GM19452 (cell line): ENCODE results near the gene PRRC2C.
A peak's percentile ranks its signal among the peaks of the same experiment; 100 is the strongest.
"Not testable (repeated sequence)": the region's sequence is repeated elsewhere in the genome, so short reads cannot be mapped to it uniquely, and the experiment has no call there.

Experiments used
- ATAC-seq: cut with Tn5 transposase; IDR thresholded peaks from one replicate; pipeline ENCODE4 v1.9.1; 2021; ENCODE audit not compliant: unreplicated experiment

Gene PRRC2C

DNA sequence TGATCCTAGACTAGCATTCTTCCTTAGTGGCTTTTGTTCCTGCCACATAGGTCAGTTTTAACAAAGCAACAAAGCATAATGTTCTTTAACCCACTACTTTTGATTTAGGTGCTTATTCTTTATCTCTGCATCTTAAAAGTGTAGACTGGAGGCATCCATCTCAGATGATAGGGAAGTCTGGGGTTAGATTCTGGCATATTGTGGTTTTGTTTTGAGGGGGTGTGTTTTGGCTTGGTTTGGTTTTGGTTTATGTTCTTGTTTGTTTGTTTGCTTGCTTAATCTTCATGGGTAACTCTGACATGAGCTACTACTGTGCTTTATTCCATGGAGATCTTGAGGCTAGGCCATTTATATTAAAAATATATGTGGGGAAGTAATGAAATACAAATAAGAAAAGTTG is 96.4 kb downstream of the PRRC2C start:
- no peak for ATAC-seq

DNA sequence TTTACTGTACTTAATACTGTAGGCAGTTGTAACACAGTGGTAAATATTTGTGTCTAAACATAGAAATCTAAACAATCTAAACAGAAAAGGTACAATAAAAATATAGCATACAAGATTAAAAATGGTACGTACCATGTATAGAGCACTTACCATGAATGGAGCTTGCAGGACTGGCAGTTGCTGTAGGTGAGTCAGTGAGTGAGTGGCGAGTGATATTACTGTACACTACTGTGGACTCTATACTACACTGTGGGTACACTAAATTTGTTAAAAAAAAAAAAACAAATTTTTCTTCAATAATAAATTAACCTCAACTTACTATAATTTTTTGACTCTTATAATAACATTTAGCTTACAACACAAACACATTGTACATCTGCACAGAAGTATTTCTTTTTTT is 97.3 kb downstream of the PRRC2C start:
- ATAC-seq, result no peak

DNA sequence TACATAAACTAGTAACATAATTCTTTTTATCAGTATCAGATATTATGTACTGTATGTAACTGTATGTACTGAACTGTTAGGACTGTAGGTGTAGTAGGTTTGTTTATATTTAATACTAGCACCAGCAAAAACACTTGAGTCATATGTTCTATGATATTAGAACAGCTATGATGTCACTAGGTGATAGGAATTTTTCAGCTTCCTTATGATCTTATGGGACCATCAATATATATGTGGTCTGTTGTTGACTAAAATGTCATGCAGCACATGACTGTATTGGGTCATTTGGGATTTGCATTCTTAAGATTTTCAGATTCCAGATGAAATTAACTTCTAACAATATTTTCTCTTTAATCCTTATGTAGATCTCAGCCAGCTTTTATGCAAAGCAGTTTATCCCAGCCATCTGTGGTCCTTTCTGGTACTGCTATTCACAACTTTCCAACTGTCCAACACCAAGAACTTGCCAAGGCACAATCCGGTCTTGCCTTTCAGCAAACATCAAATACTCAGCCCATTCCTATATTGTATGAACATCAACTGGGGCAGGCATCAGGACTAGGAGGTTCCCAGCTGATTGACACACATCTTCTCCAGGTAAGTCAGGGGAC is 98.4 kb downstream of the PRRC2C start:
- ATAC-seq, result no peak

DNA sequence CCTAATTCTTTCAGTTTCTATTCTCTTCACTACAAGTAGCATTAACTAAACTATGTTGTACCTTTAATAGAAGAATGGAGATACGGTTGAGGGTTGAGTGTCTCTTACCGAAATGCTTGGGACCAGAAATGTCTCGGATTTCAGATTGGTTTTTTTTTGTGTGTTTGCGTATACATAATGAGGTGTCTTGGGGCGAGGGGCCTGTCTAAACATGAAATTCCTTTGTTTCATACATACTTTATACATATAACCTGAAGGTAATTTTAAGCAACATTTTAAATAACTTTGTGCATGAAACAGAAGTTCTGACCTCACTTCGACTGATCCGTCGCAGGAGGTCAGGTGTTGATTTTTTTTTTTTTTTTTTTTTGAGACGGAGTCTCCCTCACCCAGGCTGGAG is 100.4 kb downstream of the PRRC2C start:
- ATAC-seq, result no peak

DNA sequence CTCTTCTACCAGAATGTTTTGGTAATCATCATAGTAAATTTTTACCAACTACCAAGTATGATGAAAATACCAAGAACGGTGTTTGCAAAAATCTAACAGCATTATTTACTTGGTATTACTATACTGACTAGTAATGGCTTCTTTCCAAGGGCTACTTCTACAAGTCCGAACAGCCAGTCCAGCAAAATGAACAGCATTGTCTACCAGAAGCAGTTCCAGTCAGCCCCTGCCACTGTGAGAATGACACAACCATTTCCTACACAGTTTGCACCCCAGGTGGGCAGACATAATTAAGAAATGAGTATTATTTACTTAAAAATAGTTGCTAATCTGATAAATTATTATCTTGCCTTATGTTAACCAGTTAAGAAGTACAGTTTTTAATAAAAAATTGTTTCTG is 102.9 kb downstream of the PRRC2C start:
- no peak for ATAC-seq

DNA sequence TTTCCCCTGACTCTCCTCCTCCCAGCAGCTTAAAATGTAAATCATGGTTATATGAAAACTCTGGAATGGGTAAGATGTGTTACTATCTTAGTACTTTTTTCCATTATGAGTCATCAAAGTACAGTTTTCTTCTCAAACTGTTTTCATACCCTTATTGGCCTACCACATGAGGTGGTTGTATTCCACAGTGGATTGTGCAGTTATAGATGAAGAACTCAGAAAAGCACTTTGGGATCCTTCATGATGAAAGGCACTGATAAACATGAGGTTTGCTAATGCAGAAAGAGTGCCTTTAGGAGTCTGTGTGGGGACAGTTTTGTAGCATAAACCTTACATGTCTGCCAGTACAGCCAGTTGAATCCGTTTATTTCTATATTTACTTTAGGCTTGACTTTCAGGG is 104.7 kb downstream of the PRRC2C start:
- no peak for ATAC-seq

DNA sequence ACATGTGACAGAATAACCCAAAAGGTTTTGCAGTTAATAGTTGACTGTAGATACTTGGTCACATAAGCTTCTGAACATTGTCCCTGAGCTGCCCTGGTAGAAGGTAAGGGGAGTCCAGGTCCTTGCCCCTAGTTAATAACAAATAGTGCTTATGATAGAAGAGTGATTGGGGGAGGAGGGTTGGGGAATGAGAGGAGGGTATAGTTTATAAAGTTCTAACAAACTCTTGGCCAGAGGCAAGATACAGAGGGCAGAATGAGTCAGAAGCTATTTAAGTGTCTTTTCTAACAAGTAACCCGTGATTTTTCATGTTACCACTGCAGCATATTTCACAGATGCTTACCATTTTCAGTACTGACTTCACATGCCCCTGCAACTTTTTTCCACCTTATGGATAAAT is 110.0 kb downstream of the PRRC2C start:
- ATAC-seq, result no peak

DNA sequence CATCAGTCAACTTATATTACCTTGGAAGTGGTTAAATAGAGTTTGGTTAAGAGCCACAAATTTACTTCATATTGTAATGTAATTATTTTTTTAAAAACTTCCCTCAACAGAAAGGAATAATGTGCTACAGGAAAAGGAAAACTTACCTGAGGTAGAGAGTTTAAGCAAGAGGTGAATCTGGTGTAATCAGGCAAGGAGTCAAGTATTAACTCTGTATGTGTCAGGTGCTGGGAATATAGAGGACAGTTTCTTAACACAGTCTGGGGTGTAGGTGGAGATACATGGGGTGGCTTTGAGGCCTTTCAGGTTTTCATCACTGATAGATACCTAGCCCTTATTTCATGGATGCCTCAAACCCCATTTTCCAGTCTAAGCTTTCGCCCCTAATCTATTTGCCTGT is 110.8 kb downstream of the PRRC2C start:
- no peak for ATAC-seq

DNA sequence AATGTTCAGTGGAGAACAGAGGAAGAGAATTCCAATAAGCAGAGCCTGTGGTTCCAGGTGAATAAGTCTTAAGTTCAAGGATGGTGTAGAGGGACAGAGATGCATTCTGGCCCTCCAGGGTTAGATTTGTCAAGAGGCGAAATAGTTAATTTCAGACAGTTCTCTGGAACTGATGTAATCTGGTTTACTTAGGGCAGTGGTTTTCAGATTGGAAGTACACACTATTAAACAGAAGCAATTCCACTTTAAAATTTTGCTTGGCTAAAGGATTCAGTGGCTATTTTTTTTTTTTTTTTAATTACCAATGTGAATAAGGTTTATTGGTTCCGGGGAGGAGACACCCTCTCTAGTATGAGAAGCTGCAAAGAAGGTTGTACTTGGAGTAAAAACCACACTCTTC is 111.4 kb downstream of the PRRC2C start:
- ATAC-seq, result no peak

DNA sequence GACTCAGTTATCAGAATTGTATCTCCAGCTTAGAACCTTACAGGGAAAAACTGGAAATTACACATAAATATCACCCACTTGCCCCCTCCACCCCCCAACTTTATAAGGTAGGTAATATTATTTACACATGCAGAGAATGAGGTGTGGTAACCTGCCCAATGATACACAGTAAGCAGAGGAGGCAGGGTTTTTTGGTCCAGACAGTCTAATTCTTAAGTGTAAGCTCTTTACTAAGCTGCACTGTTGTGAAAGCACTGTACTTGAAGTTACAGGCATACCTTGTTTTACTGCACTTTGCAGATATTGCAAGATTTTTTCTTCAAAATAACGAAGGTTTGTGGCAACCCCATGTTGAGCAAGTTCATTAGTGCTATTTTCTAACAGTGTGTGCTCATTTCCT is 111.9 kb downstream of the PRRC2C start:
- no peak for ATAC-seq

DNA sequence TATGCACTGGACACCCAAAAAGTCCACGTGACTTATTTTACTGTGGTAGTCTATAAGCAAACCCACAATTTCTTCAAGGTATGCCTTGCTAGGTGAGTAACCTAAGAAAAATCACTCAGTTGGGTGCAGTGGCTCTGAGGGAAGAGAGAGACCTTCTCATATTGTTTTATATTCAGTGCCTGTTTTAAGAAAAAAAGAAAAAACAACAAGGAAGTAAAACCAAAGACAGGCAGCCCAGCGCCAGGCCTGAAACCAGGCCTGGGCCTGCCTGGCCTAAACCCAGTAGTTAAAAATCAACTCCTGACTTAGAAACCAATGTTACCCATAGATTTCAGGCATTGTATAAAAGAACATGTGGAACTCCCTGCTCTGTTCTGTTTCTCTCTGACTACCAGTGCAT is 115.0 kb downstream of the PRRC2C start:
- peak; percentile 58 for ATAC-seq

DNA sequence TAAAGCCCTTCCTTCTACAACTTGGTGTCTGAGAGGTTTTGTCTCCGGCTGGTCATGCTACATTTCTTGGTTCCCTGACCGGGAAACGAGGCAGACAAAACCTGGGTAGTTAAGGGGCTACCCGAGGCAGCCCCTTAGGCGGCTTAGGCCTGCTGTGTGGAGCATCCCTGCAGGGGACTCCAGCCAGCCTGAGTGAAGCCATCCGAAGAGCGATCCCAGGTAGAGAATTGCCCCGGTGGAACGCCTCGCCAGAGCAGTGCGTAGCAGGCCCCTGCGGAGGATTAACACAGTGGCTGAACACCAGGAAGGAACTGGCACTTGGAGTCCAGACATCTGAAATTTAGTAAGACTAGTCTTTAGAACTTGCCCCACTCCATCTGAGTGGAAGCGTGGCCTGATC is 115.5 kb downstream of the PRRC2C start:
- ATAC-seq, result no peak

DNA sequence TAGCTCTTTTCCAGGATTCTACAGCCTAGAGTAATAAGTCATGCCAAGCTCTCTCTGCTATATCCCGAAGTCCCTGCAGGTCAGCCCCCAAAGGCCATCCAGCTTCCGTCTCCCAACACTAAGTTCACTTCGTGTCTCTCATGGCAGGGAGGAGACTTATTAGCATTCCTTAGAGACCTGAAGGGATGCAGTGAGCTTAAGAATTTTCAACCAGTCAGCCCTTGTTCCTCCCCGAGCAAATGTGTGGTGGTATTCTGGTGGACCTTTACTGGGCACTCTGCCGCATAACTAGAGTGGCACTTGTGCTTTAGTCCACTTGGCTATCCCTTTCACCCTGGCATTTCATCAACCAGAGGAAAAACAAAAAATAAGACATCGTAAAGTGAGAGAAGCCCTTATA is 117.7 kb downstream of the PRRC2C start:
- not testable (repeated sequence) for ATAC-seq

DNA sequence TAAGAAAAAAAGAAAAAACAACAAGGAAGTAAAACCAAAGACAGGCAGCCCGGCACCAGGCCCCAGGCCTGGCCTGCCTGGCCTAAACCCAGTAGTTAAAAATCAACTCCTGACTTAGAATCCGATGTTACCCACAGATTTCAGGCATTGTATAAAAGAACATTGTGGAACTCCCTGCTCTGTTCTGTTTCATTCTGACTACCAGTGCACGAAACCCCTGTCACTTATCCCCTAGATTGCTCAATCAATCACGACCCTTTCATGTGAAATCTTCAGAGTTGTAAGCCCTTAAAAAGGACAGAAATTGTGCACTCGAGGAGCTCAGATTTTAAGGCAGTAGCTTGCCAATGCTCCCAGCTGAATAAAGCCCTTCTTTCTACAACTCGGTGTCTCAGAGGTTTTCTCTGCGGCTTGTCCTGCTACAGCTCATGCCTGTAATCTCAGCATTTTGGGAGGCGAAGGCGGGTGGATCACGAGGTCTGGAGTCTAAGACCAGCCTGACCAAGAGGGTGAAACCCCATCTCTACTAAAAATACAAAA is 121.1 kb downstream of the PRRC2C start:
- ATAC-seq, result peak; percentile 53

DNA sequence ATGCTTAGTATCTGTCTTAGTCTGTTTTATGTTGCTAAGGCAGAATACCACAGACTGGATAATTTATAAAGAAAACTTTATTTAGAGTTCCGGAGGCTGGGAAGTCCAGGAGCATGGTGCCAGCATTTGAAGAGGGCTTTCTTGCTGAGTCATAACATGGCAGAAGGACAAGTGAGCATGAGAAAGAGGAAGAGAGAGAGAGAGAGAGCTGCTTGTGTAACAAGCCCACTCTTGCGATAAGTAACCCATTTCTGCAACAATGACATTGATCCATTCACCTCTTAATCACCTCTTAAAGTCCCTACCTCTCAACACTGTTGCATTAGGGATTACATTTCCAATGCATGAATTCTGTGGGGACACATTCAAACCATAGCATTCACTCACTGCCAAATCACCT is 125.1 kb downstream of the PRRC2C start:
- peak; percentile 45 for ATAC-seq

DNA sequence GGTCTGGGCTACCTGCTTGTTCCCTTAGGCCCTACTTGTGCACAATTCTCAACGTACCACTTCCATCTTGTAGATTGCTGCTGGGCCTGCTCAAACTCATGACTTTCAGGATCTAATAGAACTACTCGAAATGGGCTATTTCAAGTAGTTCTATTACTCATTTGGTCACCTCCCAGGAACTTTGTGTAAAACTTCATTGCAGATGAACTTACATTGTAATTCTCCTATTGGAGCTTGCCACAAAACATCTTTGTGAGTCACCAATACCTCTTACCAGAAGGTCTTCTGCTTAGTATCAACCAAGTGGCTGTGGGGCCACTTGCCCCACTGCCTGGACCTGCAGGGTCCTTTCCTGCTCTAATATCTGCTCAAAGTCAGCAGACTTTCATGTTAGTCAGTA is 126.0 kb downstream of the PRRC2C start:
- no peak for ATAC-seq

DNA sequence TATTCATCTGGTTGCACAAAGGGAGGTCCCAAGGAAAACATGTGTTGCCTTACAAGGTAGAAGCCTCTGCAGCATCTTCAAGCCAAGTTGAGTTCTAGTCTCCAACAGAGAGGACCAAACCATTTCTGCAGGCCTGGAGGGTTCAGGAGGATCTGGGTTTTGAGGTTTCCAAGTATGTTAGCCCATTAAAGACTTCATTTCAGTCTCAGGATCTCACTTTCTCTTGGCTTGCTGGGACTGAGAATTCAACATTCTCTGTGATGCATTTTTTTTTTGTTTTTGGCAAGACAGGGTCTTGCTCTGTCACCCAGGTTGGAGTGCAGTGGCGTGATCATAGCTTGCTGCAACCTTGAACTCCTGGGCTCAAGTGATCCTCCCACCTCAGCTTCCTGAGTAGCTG is 128.0 kb downstream of the PRRC2C start:
- no peak for ATAC-seq

DNA sequence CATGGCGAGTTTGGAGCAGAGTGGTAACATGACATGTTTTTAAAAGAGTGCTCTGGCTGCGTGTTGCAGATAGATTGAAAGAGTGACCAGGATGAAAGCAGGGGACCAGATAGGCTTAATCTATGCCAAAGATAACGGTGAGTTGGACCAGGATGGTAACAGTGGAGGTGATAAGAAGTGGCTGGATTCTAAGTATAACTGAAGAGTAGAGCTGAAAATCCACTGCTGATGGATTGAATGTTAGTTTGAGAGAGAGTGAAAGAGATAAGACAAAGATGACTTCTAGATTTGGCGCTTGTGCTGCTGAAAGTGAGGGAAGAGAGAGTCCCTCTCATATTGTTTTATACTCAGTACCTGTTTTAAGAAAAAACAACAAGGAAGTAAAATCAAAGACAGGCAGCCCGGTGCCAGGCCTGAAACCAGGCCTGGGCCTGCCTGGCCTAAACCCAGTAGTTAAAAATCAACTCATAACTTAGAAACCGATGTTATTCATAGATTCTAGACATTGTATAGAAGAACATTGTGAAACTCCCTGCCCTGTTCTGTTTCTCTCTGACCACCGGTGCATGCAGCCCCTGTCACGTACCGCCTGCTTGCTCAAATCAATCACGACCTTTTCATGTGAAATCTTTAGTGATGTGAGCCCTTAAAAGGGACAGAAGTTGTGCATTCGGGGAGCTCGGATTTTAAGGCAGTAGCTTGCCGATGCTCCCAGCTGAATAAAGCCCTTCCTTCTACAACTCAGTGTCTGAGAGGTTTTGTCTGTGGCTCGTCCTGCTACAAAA is 130.0 kb downstream of the PRRC2C start:
- ATAC-seq, result peak; percentile 39

DNA sequence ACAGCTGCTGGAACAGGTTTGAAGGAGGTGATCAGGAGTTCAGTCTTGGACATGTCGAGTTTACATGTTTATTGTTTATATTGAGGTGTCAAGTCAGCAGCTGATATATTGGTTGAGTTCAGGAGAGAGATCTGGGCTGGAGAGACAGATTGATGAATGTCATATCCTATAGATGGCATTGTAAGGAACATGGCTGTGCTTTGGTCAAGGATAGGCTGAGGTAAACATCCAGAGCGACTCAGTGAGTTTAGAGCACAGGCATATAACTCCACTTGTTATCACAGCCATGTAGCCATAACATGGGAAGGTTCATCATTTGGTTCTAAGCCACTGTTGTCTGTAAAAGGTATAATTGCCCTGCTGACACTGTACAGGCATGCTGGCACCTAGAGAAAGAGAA is 131.3 kb downstream of the PRRC2C start:
- no peak for ATAC-seq

DNA sequence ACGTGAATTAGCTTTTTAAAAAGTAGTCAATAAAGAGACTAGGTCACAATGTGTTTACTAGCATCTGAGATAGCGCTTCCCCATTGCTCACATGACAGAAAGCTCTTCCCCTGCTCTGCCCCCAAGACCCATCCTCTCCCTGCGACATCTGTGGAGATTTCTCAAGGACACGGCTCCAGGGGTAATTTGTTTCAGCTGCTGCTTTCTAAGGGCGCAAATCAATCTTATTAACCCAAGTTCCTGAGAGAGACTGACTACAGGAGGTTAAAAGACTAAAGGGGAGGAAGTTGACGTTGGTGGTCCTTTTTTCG is 136.8 kb downstream of the PRRC2C start, which contains the start of gene MYOCOS:
Gene MYOCOS, plus strand, starts transcription at position 92 of the 311 bp plus-strand sequence. CDS start 1,641 bp downstream, outside the sequence.
- ATAC-seq, result no peak

DNA sequence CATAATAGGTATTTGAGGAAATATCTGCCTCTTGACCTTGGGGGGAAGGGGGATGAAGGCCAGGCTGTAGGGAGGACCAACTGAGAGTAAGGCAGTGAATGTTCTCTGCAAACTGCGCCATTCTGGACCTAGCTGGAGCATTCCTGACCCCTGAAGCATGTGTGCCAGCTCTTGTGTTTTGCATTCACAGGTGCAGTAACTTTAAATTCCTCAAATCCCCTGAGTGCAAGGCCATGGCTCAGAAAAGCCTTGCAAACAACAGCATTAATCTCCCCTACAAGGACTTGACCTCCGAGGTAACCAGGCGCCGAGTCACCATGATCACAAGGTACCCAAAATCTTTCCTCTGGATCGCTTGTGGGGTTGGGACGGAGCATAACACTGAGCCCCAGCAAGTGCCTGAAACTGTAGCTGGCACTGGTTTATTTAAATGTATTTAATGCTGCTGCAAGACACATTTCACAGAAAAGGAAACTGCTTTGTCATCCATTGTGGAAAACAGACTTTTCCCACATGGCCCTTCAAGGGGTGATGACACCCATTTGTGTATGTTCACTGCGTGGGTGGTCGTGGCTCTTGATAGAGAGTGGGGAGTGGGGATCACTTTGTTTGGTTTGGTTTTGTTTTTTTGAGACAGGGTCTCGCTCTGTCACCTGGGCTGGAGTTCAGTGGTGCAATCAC is 138.5 kb downstream of the PRRC2C start:
- no peak for ATAC-seq

DNA sequence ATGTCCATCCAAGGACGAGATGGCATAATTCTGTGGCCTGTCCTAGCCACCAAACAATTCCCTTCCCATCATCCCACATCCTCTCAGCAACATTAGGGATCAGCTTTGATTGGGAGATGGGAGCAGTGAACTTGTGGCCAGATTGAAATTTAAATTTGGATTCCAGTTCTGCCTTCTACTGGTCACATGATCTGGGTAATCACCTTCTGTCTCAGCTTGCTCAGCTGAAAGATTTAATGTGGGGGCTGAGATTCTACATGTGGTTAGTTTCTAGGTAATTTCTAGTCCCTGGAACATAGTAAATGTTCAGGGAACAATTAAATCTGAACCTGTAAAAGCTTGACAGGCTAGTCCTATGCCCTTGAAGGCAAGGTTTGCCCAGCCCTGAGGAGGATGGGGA is 139.9 kb downstream of the PRRC2C start:
- no peak for ATAC-seq
